Stimulated activated CD4-positive, alpha-beta T cell treated with anti-CD3 and anti-CD28 coated beads, Interleukin-12 subunit alpha, Interleukin-12 subunit beta, amount 100 ng/mL, for 48 hours (primary cell): ENCODE measurements around the gene FOXD1.
"Not testable (repeated sequence)": the region's sequence is repeated elsewhere in the genome, so short reads cannot be mapped to it uniquely, and the experiment has no call there.

ENCODE experiments used
- DNase-seq, 3 donors: peaks; one replicate each; pipeline ENCODE4 v3.0.0-alpha.2; 2020; ENCODE audit warnings: low read depth in 2 of 3, low spot score in 1 of 3

FOXD1 gene

DNA sequence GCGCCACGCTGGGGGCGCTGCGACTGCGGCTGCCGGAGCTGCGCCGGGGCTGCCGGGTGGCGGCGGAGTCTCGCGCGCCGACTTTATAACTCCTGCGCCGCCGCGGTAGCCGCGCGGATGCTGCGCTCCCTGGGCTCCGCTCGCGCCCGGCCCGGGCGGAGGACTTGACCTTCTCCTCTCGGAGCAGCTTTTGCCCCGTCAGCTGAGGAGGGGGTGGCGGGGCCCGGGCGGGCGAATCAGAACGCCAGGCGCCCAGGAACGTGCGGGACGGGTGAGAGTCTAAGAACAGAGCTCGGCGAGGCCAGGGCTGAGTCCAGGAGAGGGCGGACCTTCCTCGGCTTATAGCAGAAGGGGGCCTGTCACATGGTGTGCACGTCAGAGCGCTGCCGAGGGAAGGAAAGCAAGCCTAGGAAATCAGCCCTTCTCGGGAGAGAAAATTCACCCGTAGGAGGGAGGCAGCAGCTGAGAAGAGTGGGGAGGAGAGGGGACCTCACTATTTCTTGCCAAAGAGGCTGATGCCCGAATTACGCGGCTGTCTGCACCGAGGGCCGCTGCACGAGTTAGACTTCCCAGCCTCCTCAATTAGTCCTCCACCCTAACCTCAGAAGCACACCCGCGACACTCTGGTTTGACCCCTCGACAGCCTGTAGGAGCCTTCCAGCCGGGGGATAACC is at the start of gene FOXD1:
TSS of gene FOXD1 (minus strand) at position 315 of the 674 bp plus-strand sequence. CDS start 415 bp downstream, outside the sequence.
- no peak for DNase-seq

DNA sequence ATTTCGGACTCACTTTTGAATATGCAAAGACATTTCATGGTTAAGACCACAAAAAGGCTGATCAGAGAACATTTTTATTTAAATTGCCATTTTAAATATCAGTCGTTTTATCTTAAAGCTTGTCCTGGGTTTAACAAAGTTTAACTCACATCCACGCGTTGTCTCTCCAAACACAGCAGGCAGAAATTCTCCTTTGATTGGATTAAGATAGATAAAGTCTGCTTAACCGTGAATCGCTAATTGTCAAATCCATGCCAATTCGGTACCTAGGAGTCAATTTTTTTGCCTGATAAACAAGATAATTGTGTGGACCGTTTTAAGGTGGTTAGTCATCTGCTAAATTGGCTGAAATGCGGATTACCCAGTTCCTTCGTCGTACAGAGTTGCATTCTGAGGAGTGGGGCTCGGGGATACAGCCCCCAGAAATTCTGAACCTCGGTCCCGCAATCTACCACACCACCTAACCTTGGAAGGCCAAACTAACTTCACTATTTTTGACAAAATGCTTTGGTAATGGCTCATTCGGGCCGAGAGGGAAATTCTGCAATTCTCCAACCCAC is 49.0 kb upstream of the FOXD1 start:
- no peak for DNase-seq

DNA sequence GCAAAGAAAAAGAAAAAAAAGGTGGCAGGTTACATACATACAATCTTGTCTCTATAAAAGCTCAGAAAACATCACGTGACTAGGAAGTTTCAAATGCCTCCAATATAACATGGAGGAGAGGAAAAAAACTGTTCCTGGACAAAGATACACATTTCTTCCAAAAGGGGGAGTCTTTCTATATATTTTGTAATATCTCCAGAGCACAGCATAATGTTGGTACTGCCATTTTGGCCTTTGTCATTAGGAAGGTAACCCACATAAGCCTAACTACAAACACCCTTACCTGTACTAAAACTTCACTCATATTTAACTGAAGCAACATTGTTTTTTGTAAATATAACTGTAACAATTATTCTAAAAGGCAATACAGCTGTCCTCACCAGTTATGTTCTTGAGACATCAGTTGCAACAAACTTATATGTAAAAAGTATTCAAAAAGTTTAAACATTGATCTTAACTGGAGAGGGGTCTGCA is 48.4 kb upstream of the FOXD1 start:
- no peak for DNase-seq

DNA sequence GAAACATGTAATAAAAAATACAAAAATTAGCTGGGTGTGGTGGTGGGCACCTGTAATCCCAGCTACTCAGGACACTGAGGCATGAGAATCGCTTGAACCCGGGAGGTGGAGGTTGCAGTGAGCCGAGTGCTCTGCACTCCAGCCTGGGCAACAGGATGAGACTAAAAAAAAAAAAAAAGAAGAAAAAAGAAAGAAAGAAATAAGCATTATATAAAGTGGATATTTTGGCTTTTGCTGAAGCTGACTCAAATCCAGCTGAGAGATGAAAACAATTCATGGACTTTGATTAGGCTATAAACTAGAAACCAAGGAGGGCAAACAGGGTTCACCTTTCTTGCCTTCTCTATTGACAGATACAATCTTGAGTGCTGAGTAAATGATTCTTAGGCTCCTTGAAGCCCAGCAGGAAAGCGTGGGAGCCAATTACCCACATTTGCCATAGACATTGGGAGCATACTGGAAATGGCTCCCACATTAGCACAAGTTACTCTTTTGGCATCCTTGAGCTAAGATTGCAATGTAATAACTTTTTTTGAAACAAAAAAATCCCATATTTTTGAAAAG is 47.3 kb upstream of the FOXD1 start:
- DNase-seq, result no peak

DNA sequence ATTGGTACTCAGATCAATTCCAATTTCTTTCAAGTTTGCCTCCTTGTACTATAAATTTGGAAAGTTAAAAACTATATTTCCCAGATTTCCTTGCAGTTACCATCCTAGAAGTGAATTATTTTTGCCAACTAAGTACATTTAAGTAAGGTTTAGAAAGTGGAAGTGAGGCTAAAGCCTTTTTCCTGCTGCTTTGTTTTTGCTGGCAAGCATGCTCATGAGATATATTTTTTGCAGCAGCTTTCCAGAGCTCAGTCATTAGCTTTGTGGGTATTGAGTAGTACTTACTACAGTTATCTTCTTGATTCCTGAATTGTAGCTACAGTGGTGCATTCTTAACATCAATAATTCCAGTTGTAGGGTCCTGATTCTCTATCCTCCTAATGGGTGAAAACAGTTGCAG is 46.1 kb upstream of the FOXD1 start:
- DNase-seq, result no peak

GRCh38 chr5:73493421-73493820 is 44.8 kb upstream of the FOXD1 start:
- DNase-seq, result no peak

DNA sequence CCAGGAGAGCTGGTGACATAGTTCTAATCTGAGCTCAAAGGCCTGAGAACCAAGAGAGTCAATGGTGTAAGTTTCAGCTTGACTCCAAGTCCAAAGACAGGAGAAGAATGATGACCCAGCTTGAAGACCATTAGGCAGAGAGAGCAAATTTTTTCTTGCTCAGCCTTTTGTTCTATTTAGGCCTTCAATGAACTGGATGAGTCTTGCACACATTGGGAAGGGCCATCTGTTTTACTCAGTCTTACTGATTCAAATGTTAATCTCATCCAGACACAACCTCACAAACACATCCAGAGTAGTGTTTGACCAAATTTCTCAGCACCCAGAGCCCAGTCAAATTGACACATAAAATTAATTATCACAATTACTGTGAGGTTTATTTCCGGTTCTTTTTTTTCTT is 42.6 kb upstream of the FOXD1 start:
- DNase-seq, result no peak

DNA sequence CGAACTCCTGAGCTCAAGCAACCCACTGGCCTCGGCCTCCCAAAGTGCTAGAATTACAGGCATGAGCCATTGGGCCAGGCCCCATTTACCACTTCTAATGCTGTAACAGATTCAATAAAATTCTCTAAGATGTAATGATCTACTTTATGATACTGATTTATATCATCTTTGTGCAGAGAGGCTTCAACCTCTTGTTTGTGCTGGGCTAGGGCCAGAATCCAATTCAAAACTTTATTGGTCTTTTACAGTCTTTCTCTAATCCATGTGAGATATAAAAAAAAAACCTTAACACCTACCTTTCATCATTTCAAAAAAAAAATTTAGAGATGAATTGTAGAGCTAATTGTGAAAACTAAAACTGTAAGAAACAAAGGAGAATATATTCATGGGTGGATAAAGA is 41.5 kb upstream of the FOXD1 start:
- DNase-seq, result no peak

DNA sequence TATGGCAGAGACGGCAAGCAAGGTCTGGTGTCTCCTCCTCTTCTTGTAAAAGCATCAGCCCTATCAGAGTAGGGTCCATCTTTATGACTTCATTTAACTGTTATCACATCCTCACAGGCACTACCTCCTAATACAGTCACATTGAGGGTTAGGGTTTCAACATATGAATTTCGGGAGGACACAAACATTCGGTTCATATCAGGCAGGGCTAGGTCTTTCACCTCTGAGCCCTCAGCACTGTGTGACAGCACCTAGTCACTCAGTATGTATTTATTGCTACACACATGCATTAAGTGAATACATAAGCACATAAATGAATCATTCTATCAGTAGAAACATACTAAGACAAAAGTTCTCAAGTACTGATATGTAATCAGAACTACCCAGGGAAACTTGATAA is 40.2 kb upstream of the FOXD1 start:
- no peak for DNase-seq

- no peak for DNase-seq
Observed at GRCh38 chr5:73487815-73488214, 39.2 kb upstream of the FOXD1 start.

DNA sequence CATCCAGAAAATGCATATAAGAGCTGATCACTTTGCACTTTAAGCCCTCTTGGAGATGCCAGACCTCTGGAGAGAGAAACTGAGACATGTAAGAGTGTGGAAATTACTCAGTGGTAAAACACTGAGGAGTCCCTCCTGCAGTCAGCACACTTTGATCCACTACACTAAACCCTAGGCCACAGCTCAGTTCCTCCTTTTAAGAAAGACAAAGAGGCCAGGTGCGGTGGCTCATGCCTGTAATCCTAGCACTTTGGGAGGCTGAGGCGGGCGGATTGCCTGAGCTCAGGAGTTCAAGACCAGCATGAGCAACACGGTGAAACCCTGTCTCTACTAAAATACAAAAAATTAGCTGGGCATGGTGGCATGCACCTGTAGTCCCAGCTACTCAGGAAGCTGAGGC is 38.7 kb upstream of the FOXD1 start:
- not testable (repeated sequence) for DNase-seq

DNA sequence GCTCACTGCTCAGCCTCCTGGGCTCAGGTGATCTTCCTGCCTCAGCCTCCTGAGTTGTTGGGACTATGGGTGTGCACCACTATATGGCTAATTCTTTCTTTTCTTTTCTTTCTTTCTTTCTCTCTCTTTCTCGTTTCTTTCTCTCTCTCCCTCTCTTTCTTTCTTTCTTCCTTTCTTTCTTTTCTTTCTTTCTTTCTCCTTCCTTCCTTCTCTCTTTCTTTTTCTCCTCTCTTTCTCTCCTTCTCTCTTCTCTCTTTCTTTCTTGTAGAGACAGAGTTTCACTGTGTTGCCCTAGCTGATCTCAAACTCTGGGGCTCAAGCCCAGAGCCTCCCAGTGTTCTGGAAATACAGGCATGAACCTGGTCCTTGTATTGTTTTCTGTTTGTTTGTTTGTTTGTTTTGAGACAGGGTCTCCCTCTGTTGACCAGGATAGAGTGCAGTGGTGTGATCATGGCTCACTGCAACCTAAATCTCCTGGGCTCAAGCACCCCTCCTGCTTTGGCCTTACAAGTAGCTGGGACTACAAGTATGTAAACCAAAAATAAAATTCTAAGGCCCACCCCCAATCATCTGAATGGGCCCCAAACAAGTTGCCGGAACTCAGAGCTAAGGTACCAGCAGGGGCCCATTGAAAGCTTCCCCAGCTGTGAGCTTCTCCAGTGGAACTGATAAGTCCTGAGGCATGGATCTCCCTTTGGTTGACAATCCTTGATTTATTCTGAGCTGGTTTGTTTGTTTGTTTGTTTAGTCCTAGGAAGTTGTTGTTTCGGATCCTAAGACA is 37.7 kb upstream of the FOXD1 start:
- DNase-seq, result no peak

DNA sequence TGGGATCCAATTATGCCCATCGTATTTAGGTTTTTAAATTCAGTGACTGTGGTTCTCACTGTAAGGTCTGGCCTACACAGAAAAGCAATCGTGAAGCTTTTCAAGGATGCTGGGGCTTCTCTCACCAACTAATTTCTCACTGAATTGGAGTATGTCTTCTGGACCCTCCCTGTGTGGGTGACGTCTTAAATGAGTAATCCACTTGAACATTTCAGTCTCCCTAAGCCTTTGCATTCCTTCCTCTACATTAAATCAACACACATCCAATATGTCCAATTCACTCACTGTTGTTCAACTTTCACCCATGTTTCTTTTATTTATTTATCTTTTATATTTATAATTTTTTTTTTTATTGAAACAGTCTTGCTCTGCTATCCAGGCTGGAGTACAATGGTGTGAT is 37.1 kb upstream of the FOXD1 start:
- no peak for DNase-seq

DNA sequence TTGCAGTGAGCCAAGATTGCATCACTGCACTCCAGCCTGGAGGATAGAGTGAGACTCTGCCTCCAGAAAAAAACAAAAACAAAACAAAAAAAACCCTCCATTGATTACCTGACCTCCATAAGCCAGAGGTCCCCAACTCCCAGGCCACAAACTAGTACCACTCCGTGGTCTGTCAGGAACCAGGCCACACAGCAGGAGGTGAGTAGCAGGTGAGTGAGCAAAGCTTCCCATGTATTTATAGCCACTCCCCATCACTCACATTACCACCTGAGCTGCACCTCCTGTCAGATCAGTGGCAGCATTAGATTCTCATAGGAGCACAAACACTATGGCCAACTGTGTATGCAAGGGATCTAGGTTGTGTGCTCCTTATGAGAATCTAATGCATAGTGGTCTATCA is 35.9 kb upstream of the FOXD1 start:
- no peak for DNase-seq

DNA sequence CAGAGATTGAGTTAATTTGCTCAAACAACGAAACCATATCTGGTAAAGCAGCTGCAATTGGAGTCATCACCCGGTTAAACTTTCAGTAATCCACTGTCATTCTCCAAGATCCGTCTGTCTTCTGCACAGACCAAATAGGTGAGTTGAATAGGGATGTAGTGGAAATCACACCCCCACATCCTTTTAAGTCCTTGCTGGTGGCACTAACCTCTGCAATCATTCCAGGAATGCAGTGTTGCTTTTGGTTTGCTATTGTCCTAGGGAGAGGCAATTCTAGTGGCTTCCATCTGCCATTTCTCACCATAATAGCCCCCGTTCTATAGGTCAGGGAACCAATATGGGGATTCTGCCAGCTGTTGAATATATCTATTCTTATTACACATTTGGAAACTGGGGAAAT is 35.1 kb upstream of the FOXD1 start:
- no peak for DNase-seq

GRCh38 chr5:73482383-73483136 is 34.0 kb upstream of the FOXD1 start:
- no peak for DNase-seq

DNA sequence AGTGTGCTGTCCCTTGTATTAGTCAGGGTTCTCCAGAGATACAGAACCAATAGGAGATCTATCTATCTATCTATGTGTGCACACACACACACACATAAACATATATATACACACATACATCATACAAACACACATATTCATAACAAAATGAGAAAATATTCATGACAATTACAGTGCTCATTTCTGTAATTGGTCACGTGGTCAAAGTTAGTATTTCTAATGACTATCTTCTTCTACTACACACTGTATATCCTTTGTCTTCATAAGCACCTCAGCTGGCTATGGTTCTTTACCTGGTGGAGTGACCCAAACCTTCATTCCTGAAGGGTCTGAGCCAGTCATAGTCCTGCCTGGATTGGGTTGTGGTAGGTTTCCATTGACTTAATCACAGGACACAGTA is 31.9 kb upstream of the FOXD1 start:
- DNase-seq, result no peak

DNA sequence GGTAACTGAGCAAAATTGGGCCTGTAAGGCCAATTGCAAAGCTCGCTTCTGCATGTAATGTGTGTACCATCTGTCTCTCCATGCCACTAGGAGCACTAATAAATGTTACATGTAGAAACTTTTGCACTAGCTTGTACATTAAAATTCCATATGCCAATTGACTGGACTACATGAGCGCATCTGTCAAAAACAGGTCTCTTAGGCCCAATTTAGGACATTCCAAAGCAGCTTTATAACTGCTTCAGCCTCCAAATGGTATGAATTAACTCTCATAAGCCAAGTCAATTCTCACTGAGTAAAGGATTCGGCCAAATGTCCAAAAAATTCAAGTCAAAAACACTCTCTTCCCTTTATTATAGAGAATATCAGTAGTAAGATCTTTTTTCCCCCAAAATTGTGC is 23.5 kb upstream of the FOXD1 start:
- no peak for DNase-seq

GRCh38 chr5:73471654-73472053 is 23.1 kb upstream of the FOXD1 start:
- no peak for DNase-seq

DNA sequence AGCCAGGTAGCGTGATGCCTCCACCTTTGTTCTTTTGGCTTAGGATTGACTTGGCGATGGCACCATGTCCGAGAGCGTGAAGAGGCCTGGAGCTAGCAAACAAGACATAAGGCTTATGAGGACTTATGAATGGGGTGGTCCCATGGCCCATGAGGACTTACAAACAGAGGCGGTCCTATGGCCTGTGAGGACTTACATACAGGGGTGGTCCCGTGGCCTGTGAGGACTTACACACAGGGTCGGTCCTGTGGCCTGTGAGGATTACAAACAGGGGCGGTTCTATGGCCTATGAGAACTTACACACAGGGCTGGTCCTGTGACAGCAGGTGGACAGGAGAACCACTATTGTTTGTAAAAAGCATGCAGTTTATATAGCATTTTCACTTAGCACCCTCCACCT is 21.3 kb upstream of the FOXD1 start:
- no peak for DNase-seq

GRCh38 chr5:73468638-73469037 is 20.1 kb upstream of the FOXD1 start:
- DNase-seq, result not testable (repeated sequence)
